ENCODE results near the gene LMCD1.

Gene LMCD1

GRCh38 chr3:8619548-8619947, 117.9 kb downstream of the LMCD1 start:
- DNase-seq (ENCODE audit: low read depth) = no peak

DNA sequence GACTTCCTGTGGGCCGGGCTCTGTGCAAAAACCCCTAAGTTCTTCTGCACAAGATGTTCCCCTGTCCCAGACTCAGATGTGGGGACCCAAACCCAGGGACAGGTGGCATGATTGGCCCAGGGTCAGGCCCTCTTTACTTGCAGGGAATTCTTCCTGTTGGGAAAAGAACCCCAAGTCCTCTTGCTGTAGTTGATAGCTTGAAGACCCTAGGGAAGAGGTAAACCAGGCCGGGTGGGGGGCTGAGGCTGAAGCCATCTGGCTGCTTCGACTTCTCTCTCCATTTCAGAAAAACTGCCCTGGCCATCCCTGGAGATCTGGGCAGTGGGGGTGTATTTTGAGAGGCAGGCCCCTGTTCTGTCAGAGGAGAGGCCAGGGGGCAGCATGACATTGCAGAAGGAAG, 119.5 kb downstream of the LMCD1 start:
- no peak for DNase-seq (ENCODE audit: low read depth)

DNA sequence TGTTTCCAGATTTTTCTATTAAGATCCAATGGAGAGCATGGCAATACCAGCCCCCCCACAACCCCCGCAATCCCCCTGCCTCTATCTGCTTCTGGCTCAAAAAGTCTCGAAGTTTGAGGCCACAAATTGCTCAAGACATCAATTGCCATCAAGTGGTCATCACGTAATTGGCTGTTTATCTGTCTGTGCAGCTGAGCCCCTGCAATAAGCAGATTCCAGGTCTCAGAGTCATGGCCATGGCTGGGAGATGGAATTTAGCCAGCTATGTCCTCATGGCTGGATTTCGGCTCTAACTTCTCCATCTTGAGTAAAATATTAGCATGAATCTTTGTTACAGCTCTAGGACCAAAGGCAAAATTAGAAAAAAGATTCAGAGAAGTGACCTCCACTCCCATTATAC, 120.2 kb downstream of the LMCD1 start:
- DNase-seq (ENCODE audit: low read depth) = no peak

DNA sequence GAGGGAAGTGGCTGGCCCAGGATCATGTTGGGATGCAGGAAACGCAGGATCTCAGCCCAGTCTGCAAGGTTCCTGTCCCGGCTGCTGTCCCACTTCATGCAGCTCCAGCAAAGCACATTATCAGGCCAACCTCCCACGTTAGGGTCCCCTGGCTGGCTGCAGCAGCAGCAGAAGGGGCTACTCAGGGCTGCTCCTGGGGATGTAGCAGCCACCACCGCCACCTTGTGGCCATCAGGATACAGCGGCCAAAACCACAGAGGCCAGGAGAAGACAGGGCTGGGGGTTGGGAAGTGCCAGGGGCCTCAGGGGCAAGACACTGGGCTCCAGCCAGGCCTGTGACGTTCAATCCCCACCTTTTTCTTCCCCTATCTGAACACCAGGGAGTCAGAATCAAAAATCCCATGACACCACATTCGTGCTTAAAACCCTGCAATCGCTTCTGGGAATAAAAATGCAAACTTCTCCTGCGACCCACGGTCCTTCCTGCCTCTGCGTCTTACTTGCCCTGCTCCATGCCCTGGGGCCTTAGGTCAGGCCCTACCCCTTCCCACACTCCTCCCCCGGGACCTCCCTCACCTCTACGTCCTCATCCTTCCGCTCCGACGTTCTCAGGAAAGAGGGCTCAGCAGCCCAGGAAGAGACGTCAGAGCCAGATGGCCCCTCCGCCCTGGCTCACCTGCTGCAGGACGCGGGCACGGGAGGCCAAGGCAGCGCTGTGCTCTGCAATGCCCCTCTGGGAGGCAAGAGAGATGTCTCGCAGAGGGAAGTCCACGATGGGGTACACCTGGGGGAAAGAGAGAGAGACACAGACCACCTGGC, 121.5 kb downstream of the LMCD1 start:
- peak; percentile 14 for DNase-seq (ENCODE audit: low read depth)

- no peak for DNase-seq (ENCODE audit: low read depth)
Observed at GRCh38 chr3:8623741-8624140, 122.1 kb downstream of the LMCD1 start.

Data from activated T-cell treated with anti-CD3 and anti-CD28 coated beads for 24 hours (primary cell).